OCI-LY3 (cell line): ENCODE results near the gene ERMN.

Source experiments
- H2AFZ ChIP-seq: fragments of 200-600, 300-600 bp; shearing (Covaris generic); 2 replicates; pipeline ENCODE4 v1.6.0; 2014; ENCODE audit warnings: antibody characterized with exemption, low read depth, low read length
- H3K27ac ChIP-seq: fragments of 200-600, 300-600 bp; sonication (generic); 2 replicates; pipeline ENCODE4 v1.5.1; 2014; ENCODE audit warnings: mild to moderate bottlenecking, low read length, moderate library complexity, mixed read lengths
- H3K27me3 ChIP-seq: fragments of 200-600, 300-600 bp; sonication (generic); 2 replicates; pipeline ENCODE4 v1.6.1; 2014; ENCODE audit warnings: low read depth, low read length, mixed read lengths
- H3K36me3 ChIP-seq: fragments of 200-600, 300-600 bp; sonication (generic); replicated peaks from 2 replicates; pipeline ENCODE3; 2014; ENCODE audit warnings: low read depth, low read length, mixed read lengths
- H3K4me1 ChIP-seq: fragments of 300-600, 200-600 bp; sonication (generic); 2 replicates; pipeline ENCODE4 v1.6.1; 2014; ENCODE audit warnings: low read length, mixed read lengths
- H3K4me2 ChIP-seq: fragments of 200-600, 300-600 bp; sonication (generic); 2 replicates; pipeline ENCODE4 v1.6.1; 2014; ENCODE audit warnings: low read length, mixed read lengths
- H3K4me3 ChIP-seq: fragments of 300-600, 200-600 bp; sonication (generic); 2 replicates; pipeline ENCODE4 v1.5.1; 2014; ENCODE audit warnings: antibody characterized with exemption, mild to moderate bottlenecking, low read length, moderate library complexity
- H3K79me2 ChIP-seq: fragments of 300-600, 200-600 bp; shearing (Covaris generic); 2 replicates; pipeline ENCODE4 v1.6.1; 2014; ENCODE audit warnings: mild to moderate bottlenecking, low read length, mixed read lengths
- H3K9ac ChIP-seq: fragments of 300-600, 200-600 bp; shearing (Covaris generic); 2 replicates; pipeline ENCODE4 v1.6.0; 2014; ENCODE audit warnings: mild to moderate bottlenecking, low read length, moderate library complexity
- H3K9me3 ChIP-seq: fragments of 200-600, 300-600 bp; shearing (Covaris generic); 2 replicates; pipeline ENCODE4 v1.6.1; 2014; ENCODE audit warnings: low read length, mixed read lengths; ENCODE audit not compliant: insufficient read depth
- H4K20me1 ChIP-seq: fragments of 200-600, 300-600 bp; sonication (generic); 2 replicates; pipeline ENCODE4 v1.6.1; 2016; ENCODE audit warnings: low read length, mixed read lengths; ENCODE audit not compliant: insufficient read depth
- EZH2phosphoT487 ChIP-seq: fragments of 200-600 bp; shearing (Covaris generic); IDR thresholded peaks from 2 replicates; pipeline ENCODE4 v1.6.1; 2018; ENCODE audit warnings: antibody characterized with exemption, mixed run types, low read depth
- TF ChIP-seq, protein P1 (sequence below): fragments of 200-600, 300-600 bp; sonication (generic); IDR thresholded peaks from 2 replicates; pipeline ENCODE4 v1.5.1; 2014; ENCODE audit warnings: antibody characterized with exemption, low read length, low read depth

ERMN gene

DNA sequence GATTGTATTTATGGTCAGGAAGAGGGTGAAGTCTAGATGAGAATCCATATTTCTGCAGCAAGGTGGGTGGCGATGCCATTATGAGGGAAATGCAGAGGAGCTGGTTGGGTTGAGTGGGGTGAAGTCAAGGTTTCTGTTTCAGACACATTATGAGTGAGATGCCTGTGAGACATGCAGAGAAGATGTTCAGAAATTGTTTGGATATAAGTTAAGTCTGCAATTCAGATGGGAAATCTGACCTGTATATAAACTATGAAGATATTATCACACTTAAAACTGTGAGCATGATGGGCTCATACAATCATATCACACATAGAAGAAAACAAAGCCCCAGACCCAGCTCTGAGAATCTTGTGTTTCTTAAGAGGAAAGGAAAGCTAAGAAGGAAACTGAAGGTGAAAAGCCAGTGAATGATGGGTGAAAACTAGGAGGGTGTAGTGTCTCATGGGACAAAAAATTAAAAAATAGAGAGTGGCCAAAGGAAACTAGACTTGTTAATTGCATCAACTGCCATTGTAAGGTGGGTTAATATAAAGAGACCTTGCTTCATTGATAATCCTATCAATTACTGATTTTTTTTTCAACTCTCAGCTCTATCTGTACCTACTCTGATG is 53.9 kb downstream of the ERMN start:
- no peaks in the 10 kb centered on the region for H4K20me1 ChIP-seq
- 0 out of 2 replicates have a peak overlapping the region, but pooled peaks have one; percentile 57 for H2AFZ ChIP-seq
- H3K9me3 ChIP-seq = no peaks in the 10 kb centered on the region
- H3K27ac ChIP-seq = peak overlapping the region; percentile 98
- peaks cover 3% of the 10 kb centered on the region for H3K36me3 ChIP-seq
- peak overlapping the region; percentile 75 for H3K9ac ChIP-seq
- peak overlapping the region; percentile 58 for H3K4me3 ChIP-seq
- H3K4me1 ChIP-seq = peaks cover 62% of the 10 kb centered on the region
- H3K79me2 ChIP-seq = no peaks in the 10 kb centered on the region
- TF ChIP-seq EZH2phosphoT487 = no peak
- TF ChIP-seq, protein P1, sequence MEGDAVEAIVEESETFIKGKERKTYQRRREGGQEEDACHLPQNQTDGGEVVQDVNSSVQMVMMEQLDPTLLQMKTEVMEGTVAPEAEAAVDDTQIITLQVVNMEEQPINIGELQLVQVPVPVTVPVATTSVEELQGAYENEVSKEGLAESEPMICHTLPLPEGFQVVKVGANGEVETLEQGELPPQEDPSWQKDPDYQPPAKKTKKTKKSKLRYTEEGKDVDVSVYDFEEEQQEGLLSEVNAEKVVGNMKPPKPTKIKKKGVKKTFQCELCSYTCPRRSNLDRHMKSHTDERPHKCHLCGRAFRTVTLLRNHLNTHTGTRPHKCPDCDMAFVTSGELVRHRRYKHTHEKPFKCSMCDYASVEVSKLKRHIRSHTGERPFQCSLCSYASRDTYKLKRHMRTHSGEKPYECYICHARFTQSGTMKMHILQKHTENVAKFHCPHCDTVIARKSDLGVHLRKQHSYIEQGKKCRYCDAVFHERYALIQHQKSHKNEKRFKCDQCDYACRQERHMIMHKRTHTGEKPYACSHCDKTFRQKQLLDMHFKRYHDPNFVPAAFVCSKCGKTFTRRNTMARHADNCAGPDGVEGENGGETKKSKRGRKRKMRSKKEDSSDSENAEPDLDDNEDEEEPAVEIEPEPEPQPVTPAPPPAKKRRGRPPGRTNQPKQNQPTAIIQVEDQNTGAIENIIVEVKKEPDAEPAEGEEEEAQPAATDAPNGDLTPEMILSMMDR = no peak
- H3K27me3 ChIP-seq = no peaks in the 10 kb centered on the region
- peak overlapping the region; percentile 81 for H3K4me2 ChIP-seq

DNA sequence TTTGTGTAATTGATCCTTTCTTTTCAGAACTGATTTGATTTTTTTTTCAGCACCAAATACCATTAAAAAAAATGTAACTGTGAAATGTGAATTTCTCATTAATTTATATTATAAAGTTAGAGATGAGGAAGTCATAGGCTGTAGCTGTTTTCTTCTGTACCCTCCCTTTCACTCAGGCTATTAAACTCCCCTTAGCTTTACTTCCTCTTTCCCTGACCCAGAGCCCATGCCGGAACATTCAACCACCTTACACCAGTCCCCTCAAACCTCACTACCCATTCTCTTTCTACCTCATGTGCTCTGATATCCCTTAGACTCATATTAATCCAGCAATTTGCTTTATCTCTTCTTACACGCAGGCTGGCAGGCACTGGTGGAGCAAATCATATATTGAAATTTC is 55.7 kb downstream of the ERMN start:
- Histone ChIP-seq H3K27me3 (no peaks in the 10 kb centered on the region), H3K9ac (peak overlapping the region; percentile 90), H3K79me2 (no peaks in the 10 kb centered on the region), H3K27ac (peak overlapping the region; percentile 98), H3K9me3 (no peaks in the 10 kb centered on the region), H3K4me1 (peaks cover 80% of the 10 kb centered on the region), H3K36me3 (peaks cover 3% of the 10 kb centered on the region), H3K4me2 (peak overlapping the region; percentile 78), H4K20me1 (no peaks in the 10 kb centered on the region), H2AFZ (no peak overlapping the region), H3K4me3 (peak overlapping the region; percentile 51)
- TF ChIP-seq, protein P1 = no peak
- no peak for TF ChIP-seq EZH2phosphoT487

DNA sequence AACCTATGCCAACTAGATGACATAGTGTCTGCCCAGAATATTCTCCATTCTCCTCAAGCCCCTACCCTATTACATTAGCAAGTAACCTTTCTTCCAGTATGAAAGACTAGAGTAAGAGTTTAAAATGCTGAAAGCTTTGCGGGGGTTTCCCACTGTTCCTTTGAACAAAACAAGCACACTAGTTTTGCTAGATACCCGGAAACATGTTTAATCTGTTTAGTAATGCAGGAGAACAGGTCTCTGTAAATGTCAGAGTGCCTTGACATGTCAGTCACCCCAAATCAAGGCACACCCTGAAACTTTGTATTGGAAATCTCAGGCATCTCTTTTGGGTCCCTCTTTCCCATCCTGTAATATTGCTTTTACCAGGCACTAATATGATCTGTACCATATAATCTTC is 56.6 kb downstream of the ERMN start:
- H4K20me1 ChIP-seq = no peaks in the 10 kb centered on the region
- H3K27ac ChIP-seq = peak overlapping the region; percentile 98
- H3K4me1 ChIP-seq = peaks cover 89% of the 10 kb centered on the region
- H3K4me2 ChIP-seq = peak overlapping the region; percentile 78
- TF ChIP-seq, protein P1 = no peak
- TF ChIP-seq EZH2phosphoT487 = no peak
- H3K9ac ChIP-seq = peak overlapping the region; percentile 90
- H2AFZ ChIP-seq = no peak overlapping the region
- peaks cover 3% of the 10 kb centered on the region for H3K36me3 ChIP-seq
- H3K4me3 ChIP-seq = peak overlapping the region; percentile 47
- H3K27me3 ChIP-seq = no peaks in the 10 kb centered on the region
- no peaks in the 10 kb centered on the region for H3K79me2 ChIP-seq
- no peaks in the 10 kb centered on the region for H3K9me3 ChIP-seq
